ENCODE data around the gene PTPN3.

DNA sequence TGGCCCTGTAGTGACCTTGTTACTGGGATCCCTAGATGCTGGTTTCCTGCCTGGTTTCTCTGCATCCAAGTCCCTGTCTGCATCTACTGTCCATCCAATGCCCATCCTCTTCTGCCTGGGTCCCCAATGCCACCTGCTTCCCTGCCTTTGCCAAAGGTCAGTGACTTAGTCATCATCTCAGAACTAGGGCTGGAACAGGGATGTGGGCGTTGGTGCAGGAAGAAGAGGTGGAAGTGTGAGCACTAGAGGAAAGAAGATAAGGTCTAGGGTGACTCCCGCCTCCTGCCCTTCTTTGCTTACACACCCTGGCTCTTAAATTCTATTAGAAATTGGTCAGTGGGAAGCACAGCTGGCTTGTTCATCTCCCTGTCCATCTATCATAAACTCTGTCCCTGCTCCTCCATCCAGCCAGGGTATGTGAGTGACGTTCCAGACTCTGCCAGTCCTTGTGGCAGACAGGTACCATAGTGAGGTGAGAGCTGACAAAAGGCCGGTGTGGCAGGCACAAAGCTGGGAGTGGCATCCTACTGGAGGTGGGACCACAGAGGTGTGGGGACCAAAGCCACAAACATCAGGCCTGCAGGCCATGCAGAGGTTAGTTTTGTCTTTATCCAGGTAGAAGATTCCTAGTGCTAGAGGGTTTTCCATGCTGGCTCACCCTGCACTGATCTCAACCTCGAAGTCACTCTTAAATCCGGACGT, 9.2 kb downstream of the PTPN3 start:
- TF ChIP-seq, protein P1, sequence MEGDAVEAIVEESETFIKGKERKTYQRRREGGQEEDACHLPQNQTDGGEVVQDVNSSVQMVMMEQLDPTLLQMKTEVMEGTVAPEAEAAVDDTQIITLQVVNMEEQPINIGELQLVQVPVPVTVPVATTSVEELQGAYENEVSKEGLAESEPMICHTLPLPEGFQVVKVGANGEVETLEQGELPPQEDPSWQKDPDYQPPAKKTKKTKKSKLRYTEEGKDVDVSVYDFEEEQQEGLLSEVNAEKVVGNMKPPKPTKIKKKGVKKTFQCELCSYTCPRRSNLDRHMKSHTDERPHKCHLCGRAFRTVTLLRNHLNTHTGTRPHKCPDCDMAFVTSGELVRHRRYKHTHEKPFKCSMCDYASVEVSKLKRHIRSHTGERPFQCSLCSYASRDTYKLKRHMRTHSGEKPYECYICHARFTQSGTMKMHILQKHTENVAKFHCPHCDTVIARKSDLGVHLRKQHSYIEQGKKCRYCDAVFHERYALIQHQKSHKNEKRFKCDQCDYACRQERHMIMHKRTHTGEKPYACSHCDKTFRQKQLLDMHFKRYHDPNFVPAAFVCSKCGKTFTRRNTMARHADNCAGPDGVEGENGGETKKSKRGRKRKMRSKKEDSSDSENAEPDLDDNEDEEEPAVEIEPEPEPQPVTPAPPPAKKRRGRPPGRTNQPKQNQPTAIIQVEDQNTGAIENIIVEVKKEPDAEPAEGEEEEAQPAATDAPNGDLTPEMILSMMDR (IDR thresholded peaks at IDR 0.05): no peak
- no peak for TF ChIP-seq POLR2A (IDR thresholded peaks at IDR 0.05)
